Suprapubic skin (tissue), 3 donors: Measurements from ENCODE around the gene RAB26.

ENCODE experiments used
- CTCF ChIP-seq, 2 donors: fragments of 200-600 bp in 1 of 2; fragments of 450-650 bp in 1 of 2; sonication (generic) in 1 of 2; IDR thresholded peaks; one replicate each; pipeline ENCODE4 v1.5.1; 2016 to 2019; ENCODE audit warnings: antibody characterized with exemption in 2 of 2, mild to moderate bottlenecking in 1 of 2, moderate library complexity in 1 of 2
- POLR2A ChIP-seq, 2 donors: fragments of 450-650 bp; IDR thresholded peaks; one replicate each; pipeline ENCODE4 v1.6.1; 2017; ENCODE audit warnings: antibody characterized with exemption in 2 of 2, mild to moderate bottlenecking in 2 of 2, moderate library complexity in 2 of 2

- no peak for TF ChIP-seq CTCF (IDR thresholded peaks at IDR 0.05)
- no peak for TF ChIP-seq POLR2A (IDR thresholded peaks at IDR 0.05)
Observed at GRCh38 chr16:2187212-2187611, 38.8 kb downstream of the RAB26 start.
